Measurements from ENCODE around the gene TDRD9. TPM values are rescaled to one million over a fixed set of nuclear protein-coding genes. Genes with fewer than 3 reads are reported as not detected.

The TDRD9 gene
- total and polyA plus RNA-seq, 2 of the 4 experiments (the other 2 are of a cell fraction), result 0.07 to 0.18 TPM

DNA sequence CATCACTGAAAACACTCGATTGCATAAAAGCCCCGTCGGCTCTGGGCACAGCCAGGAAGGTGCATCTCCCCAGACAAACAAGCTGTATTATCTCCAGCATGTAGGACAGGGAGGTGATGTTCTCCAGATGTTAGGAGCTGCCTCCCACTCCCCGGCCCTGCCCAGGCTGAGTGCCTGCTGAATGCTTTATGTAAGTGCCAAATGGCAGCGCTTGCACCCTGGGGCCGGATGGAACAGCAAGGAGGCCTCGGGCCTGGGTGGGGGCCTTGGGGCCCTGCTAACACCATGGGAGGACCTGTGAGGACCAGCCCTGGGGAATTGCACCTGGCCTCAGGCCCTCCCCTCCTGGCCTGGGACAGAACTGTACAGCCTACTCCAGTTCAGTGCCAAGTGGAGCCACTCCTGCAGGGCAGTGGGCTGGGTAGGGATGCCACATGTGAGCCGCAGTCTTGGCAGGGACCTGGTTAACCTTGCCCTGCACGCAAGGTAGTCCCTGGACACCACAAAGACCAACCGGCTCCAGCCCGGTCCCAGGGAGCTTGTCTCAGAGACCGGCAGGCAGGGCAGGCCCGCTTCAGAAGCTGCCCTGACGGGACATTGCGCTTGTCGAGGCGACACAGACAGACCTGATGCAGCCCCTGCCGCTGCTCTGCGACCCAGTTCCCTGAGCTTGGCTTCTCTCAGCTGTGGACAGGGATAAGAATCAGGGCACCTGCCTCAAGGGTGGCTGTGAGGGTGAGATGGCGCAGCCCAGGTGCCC lies 45.6 kb upstream of the TDRD9 start:
- ChIA-PET CTCF (no interaction called here), POLR2A (ENCODE audit: unreplicated experiment) (no interaction called here)
- ATAC-seq (ENCODE audit: low read depth) (no peak), DNase-seq (no peak)
- H3K14ac ChIP-seq (replicated peaks; ENCODE audit: low read depth, low read length), result no peak overlapping the region
- dilution Hi-C loops (cut with HindIII; ENCODE audit: low sequenced_read_pairs, unreplicated experiment) (no loop called here), in situ Hi-C loops (cut with MboI; ENCODE audit: low sequenced_read_pairs) (no loop called here), intact Hi-C loops (cut with micrococcal nuclease) (no loop called here)
- H2AK9ac ChIP-seq (replicated peaks; ENCODE audit: low read depth, low read length, poor library complexity), result no peak overlapping the region
- no peak for TF ChIP-seq RCOR1 (IDR thresholded peaks at IDR 0.05; ENCODE audit: insufficient replicate concordance, low read length)
- TF ChIP-seq MAFK (IDR thresholded peaks at IDR 0.05; ENCODE audit: low read depth, low read length), result no peak
- TF ChIP-seq FOS (IDR thresholded peaks at IDR 0.05; ENCODE audit: low read depth, low read length), result no peak
- no peak for TF ChIP-seq CHD1 (IDR thresholded peaks at IDR 0.05; ENCODE audit: low read depth, low read length)
- no peak for TF ChIP-seq MXI1 (IDR thresholded peaks at IDR 0.05; ENCODE audit: borderline replicate concordance, low read depth, low read length)
- no peak for TF ChIP-seq RAD21 (IDR thresholded peaks at IDR 0.05; ENCODE audit: low read length)
- no peak for TF ChIP-seq MAZ (IDR thresholded peaks at IDR 0.05; ENCODE audit: borderline replicate concordance, low read depth, low read length)
- no peak for TF ChIP-seq POLR2A (IDR thresholded peaks at IDR 0.05; ENCODE audit: low read depth, low read length)
- TF ChIP-seq RFX5 (IDR thresholded peaks at IDR 0.05; ENCODE audit: low read depth, low read length), result no peak
- TF ChIP-seq ELK1 (IDR thresholded peaks at IDR 0.05; ENCODE audit: borderline replicate concordance, low read depth, low read length), result no peak
- no peak for TF ChIP-seq SMC3 (IDR thresholded peaks at IDR 0.05; ENCODE audit: low read depth, low read length)
- no peak for TF ChIP-seq BHLHE40 (IDR thresholded peaks at IDR 0.05; ENCODE audit: low read depth, low read length)
- TF ChIP-seq CEBPB (IDR thresholded peaks at IDR 0.05; ENCODE audit: low read depth, low read length), result no peak
- no peak for TF ChIP-seq NFE2L2 (IDR thresholded peaks at IDR 0.05; ENCODE audit: low read depth, low read length)
- H4K91ac ChIP-seq (ENCODE audit: insufficient read depth, low read depth, low read length), result no peak overlapping the region
- H3K18ac ChIP-seq (ENCODE audit: low read depth, low read length), result no peak overlapping the region
- H3K56ac ChIP-seq (ENCODE audit: extremely low read depth, insufficient read depth, low read length), result no peak overlapping the region
- no peak overlapping the region for H2BK120ac ChIP-seq (ENCODE audit: low read depth, low read length)
- H3K4ac ChIP-seq (ENCODE audit: low read depth, low read length), result no peak overlapping the region
- WGBS, 2 experiments (ENCODE audit: extremely low coverage in 2 of 2, insufficient read length in 1 of 2), result 82% methylated on average over 12 of the region's 20 CpGs; no CpG with 5 or more reads in 1 of the 2 experiments
- no peaks in the 10 kb centered on the region for H3K36me3 ChIP-seq (ENCODE audit: control insufficient read depth, insufficient read depth, low read length)
- H2BK5ac ChIP-seq (ENCODE audit: low read depth, low read length, poor library complexity, severe bottlenecking), result no peak overlapping the region
- no peak overlapping the region for H3K23ac ChIP-seq (ENCODE audit: low read depth, low read length)
- H3K9me3 ChIP-seq (ENCODE audit: control insufficient read depth, insufficient read depth, low read length), result no peaks in the 10 kb centered on the region
- H3K27ac ChIP-seq (ENCODE audit: insufficient read depth, low read length), result no peak overlapping the region
- H3K4me1 ChIP-seq (ENCODE audit: control insufficient read depth, insufficient read depth, low read length), result peaks cover 3% of the 10 kb centered on the region; the same call in 1 of the 2 replicates
- no peak overlapping the region for H4K5ac ChIP-seq (ENCODE audit: low read depth, low read length)
- no peak overlapping the region for H4K8ac ChIP-seq (ENCODE audit: low read depth in 2 of 2, low read length in 2 of 2)
- no peak overlapping the region for H2AK5ac ChIP-seq (ENCODE audit: low read depth, low read length)
- no peak overlapping the region for H3K4me2 ChIP-seq (ENCODE audit: low read depth, low read length)
- no peaks in the 10 kb centered on the region for H3K9me1 ChIP-seq (ENCODE audit: insufficient read depth, low read length)
- H2BK20ac ChIP-seq (ENCODE audit: low read depth, low read length), result no peak overlapping the region
- no peak overlapping the region for H3K9ac ChIP-seq (ENCODE audit: low read depth, low read length)
- peaks cover 24% of the 10 kb centered on the region; the same call in 1 of the 2 replicates for H3K27me3 ChIP-seq (ENCODE audit: control insufficient read depth, insufficient read depth, low read length)
- H2AFZ ChIP-seq (replicated peaks; ENCODE audit: low read length, poor library complexity), result no peak overlapping the region
- no peak overlapping the region for H2BK15ac ChIP-seq (ENCODE audit: low read depth, low read length)
- no peaks in the 10 kb centered on the region for H4K20me1 ChIP-seq (ENCODE audit: insufficient read depth, low read length)
- H3K4me3 ChIP-seq (ENCODE audit: insufficient read depth, low read depth, low read length), result no peak overlapping the region
- BruUV-seq (replicated peaks), result no TSS peak
- H3K79me1 ChIP-seq (ENCODE audit: low read depth in 1 of 2, low read length in 2 of 2), result no peaks in the 10 kb centered on the region

Data from IMR-90 (cell line).